GM18951 (cell line): Measurements from ENCODE around the gene IGFBP6.

Experiments
- POLR2A ChIP-seq: IDR thresholded peaks from 4 replicates; pipeline ENCODE4 v1.6.1; 2011; ENCODE audit warnings: mild to moderate bottlenecking; ENCODE audit not compliant: insufficient read length, insufficient read depth; ENCODE audit errors: extremely low read depth
- in situ Hi-C: fragments of 300-500 bp; cut with MboI; formaldehyde crosslinking; loops from one replicate; pipeline ENCODE4 v1.12.0; 2022; ENCODE audit warnings: low sequenced_read_pairs, mixed read lengths, inconsistent platforms; ENCODE audit not compliant: unreplicated experiment

The IGFBP6 gene

DNA sequence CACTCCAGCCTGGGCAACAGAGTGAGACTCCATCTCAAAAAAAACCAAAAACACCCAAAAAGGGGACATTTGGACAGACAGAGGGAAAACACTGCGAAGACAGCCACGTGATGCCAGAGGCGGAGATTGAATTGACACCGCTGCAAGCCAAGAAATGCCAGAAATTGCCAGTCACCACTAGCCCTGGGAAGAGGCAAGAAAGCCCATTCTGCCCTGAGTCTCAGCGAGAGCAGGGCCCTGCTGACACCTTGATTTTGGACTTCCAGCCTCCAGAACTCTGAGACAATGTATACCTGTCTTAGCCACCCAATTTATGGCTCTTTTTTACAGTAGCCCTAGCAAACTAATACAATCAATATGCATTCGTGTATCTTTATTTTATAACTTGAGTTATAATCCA lies 7.4 kb upstream of the IGFBP6 start:
- no peak for TF ChIP-seq POLR2A
- in situ Hi-C loops: no loop called here

DNA sequence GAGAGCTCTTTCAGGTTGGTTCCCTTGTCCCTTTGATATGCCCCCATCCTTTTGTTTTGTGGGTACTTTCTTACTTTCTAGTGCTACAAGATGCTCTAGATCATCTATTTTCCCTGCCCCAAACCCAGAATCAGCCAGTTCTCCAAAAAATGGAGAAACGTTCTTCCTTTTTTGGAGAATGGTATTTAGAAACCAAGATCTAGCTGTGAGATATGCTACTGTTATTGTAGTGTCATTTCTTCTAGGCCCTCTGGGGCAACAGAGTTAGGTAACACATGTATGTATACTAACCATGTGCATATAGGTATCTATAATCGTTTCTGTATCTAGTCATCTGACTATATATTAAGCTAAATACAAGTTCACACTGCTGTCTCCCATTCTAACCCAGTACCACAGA lies 6.9 kb upstream of the IGFBP6 start:
- in situ Hi-C loops: no loop called here
- no peak for TF ChIP-seq POLR2A

DNA sequence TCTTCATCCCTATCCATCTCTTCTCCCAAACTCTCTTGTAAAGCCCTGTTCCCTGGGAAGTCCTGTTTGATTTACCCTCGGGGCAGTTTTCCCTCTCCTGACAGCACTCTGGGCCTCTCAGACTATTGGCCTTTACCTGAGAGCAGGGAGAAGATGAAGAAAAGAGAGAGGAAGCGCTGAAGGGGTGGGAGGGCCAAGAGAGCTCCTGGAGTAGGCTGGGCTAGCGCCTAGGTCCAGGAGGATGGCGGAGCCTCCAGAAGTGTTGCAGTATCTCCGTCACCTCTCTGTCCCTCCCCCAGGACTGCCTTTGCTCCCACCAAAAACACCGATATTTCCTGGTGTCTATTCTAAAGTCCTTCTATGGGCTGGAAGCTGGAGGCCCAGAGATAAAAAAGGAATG lies 5.7 kb upstream of the IGFBP6 start:
- no peak for TF ChIP-seq POLR2A
- in situ Hi-C loops: no loop called here

DNA sequence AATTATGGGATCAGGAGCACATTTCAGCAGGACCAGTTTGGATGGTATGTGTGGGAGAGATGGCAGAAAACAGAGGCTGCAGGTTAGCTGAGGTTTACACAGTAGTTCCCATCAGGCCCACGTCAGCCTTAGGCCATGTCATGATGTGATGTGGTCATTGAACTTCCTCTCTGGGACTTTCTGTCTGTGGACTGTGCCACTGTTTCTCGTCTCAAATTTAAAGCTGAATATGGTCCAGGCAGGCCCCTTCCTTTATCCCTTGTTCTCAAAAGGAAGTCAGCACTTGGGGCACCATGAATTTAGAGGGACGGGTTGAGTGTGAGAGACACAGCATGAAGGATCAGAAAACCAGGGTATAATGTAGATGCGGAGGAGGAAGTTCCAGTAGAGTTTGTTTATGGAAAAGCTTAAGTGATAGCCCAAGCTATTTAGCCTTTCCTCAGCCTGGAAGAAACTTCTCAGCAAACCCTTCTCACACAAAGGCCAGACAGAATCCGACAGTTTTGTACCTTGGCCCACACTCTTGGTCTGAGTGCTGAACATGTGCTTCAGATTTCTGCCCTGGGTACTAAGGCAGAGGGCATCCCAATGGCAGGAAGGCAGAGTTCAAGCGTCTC lies 3.6 kb upstream of the IGFBP6 start:
- TF ChIP-seq POLR2A: no peak
- in situ Hi-C loops: no loop called here

DNA sequence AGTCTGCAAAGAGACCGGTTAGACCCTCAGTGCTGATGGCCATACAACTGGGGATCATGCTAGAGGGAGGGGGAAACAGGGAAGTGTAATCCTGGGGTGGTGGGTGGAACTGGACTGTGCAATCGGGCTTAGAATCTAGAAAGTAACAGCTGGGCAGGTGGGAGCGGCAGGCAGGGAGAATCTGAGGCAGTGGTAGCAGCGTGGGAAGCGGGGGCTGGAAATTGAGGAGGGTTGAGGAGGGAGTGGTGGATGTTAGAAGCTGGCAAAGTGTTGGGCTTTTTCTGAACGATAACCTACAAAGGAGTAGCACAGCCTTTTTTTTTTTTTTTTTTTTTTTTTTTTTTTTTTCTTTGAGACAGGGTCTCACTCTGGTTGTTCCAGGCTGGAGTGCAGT lies 3.1 kb upstream of the IGFBP6 start:
- in situ Hi-C loops: no loop called here
- TF ChIP-seq POLR2A: no peak

- in situ Hi-C loops: loop anchor here (5.0 kb wide), 1 partner anchor 33 kb away; no protein-coding TSS in a partner anchor
These were observed 2.5 kb upstream of the IGFBP6 start for GRCh38 chr12:53094796-53095595.

DNA sequence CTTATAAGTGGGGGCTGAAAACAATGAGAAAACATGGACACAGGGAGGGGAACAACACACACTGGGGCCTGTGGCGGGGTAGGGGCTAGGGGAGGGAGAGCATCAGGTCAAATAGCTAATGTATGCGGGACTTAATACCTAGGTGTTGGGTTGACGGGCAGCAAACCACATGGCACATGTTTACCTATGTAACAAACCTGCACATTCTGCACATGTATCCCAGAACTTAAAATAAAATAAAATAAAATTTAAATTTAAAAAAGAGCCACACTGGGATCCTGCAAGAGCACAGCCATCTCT lies 1.9 kb upstream of the IGFBP6 start:
- in situ Hi-C loops: loop anchor here (5.0 kb wide), 1 partner anchor 33 kb away; no protein-coding TSS in a partner anchor

- no peak for TF ChIP-seq POLR2A
- in situ Hi-C loops: loop anchor here (5.0 kb wide), 1 partner anchor 34 kb away; no protein-coding TSS in a partner anchor
These were observed 1.3 kb upstream of the IGFBP6 start for GRCh38 chr12:53096089-53096741.

- no peak for TF ChIP-seq POLR2A
- in situ Hi-C loops: loop anchor here (5.0 kb wide), 1 partner anchor 34 kb away; no protein-coding TSS in a partner anchor
These were observed 708 bp upstream of the IGFBP6 start for GRCh38 chr12:53096759-53097158.

DNA sequence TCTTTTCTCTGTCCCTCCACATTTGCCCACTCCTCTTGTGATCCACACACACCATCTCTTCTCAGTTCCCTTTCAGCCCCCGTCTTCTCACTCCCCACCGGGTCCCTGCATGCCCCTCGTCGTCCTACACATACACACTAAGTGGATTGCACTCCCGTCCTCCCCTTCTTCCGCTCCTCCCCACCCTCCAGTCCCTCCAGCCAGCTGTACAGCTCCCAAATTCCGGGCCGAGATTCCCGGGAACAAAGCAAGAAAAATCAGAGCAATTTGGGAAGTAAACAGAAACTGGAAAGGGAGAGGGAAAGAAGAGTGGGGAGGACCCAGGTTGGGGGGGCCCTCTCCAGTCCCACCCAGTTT lies 282 bp upstream of the IGFBP6 start:
- in situ Hi-C loops: loop anchor here (5.0 kb wide), 1 partner anchor 35 kb away; no protein-coding TSS in a partner anchor

GRCh38 chr12:53098354-53098981 lies 1.0 kb downstream of the IGFBP6 start:
- no peak for TF ChIP-seq POLR2A
- in situ Hi-C loops: loop anchor here (5.0 kb wide), 1 partner anchor 36 kb away; no protein-coding TSS in a partner anchor

More for the DNA sequence above, 282 bp upstream of the IGFBP6 start:
- no peak for TF ChIP-seq POLR2A

DNA sequence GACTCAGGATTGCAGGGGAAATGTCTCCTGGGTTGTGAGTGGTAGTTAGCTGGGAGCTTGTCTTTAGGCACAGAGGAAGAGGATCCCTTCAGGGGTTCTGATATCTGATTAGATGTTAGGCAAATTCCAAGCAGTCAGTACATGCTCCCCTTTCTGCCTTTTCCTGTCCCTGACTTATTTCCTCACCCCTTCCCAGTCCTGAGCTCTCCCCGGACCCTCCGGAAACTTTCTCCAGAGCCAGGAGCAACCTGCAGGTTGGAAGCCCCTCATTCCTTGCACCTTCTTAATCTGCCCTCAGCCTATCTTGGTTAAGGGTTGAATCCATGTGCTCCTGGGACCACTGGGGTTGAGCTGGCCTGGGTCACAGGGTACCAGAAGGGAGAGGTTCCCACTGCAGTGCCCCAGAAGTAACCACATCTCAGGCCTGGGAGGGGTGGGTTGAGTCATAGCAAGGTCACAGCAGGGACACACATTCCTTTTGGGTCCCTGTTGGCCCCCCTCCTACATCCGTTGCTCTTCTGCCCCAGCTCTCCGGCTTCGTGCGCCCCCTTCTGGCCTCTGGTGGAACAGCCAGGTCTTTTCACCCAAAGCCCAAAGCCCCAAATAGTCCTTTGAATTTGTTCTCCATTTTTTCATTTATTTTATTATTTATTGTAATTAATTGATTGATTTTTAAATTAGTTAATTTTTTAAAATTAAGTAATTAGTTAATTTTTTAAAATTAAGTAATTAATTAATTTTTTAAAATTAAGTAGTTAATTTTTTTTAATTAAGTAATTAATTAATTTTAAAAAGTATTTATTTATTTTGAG lies 1.8 kb downstream of the IGFBP6 start:
- in situ Hi-C loops: loop anchor here (5.0 kb wide), 1 partner anchor 37 kb away; no protein-coding TSS in a partner anchor
- TF ChIP-seq POLR2A: no peak
